ENCODE measurements around the gene DNAI2.

Gene DNAI2

DNA sequence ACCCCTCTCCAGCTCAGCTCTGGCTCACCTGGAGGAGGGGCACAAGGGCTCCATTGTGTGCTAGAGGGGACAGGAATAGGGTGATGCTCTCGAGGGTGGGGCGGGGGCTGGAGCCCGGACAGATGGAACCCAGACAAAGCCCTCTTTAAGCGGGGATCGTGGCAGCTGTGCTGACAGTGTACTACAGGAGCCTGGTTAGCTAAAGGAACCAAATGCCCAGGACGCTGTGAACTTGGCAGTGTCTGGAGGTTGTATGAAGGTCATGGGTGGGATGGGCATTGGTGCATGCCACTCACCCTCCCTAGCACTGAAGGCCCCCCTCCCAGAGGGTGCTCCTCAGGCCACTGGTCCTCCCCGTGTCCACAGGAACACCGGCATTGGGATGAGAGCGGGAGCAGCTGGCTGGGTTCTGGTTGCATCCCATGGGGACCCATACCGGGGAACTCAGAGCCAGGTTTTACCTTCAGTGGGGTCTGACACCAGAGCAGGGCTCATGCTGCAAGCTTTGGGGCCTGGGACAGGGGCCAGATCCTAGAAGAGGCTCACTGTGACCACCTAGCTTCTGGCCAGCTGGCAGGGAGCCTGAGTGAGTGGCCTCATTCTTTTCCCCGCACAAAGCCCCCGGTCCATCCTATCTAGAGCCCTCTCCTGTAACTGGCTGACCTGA, 63.9 kb downstream of the DNAI2 start:
- peak in 41 of 51 donors; percentile 10 to 84 (median 62) for DNase-seq

DNA sequence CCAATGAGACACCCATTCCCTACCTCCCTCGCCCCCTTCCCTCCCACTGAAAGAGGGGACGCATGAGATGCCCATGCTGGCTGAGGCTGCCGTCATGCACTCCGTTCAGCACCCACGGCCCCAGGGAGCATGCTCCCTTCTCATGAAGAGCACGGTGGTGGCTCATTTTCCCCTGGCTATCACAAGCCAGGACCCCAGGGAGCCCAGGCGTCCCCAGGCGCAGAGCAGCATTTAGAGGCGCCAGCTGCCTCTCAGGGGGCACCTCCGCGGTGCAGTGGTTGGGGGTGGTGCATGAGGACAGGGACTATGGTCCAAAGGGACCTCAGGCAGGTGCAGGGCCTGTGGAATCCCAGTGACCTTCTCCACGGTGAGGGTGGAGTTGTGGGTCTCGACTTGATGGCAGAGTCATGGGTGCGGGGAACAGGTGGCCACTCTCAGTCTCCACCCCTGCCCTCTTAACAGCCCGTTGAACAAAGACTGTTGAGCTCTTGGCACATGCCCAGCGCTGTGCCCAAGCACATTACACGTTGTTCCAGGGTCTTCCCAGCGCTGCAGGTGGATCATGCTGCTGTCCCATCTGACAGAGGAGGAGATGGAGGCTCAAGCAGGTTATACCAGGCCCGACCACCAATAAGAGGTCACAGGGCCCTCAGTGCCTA, 65.6 kb downstream of the DNAI2 start:
- peak in 2 of 51 donors; percentile 23 to 36 for DNase-seq

DNA sequence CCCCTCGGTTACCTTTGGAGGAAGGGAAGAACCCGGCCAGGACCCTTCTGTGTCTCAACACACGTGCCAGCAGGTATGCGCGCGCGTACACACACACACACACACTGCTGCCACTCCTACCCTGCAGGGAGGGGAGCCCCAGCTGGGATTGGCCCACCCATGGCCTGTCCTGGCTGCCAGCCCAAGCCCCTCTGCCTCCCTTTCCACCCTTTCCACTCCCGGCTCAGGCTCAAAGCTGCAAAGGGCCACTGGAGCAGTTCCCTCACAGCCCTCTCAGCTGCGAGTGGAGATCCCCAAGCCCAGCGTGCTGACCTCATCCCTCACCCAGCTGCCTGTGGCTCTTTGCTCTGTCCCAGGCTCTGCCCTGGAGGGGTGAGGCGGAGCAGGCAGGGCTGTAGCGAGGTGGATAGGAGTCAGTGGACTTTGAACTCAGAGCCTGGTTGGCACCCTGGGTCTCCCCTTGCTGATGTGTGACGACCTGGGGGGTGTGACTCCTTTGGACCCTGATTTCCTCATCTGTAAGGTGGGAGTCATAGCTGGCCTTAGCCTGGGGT, 66.5 kb downstream of the DNAI2 start:
- DNase-seq: peak in 30 of 51 donors; percentile 6 to 76 (median 34)

DNA sequence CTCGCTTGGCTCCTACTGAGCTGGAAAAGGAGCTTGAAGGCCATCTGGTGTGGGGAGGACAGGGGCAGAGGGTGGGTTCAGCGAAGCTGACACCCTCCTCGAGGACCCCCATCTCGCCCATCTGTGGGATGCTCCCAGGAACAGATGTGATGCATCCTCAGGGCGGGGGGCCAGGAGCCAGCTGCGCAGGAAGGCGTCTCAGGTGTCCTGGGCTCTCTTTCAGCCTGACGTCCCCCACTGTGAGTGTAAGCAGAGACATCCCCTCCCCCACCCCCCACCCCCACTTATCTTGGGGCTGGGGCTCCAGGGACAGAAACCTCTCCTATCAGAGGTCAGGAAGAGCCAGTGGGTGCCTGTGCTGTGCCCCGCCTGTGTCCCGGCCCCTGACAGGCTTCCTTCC, 68.2 kb downstream of the DNAI2 start:
- no peak for DNase-seq

DNA sequence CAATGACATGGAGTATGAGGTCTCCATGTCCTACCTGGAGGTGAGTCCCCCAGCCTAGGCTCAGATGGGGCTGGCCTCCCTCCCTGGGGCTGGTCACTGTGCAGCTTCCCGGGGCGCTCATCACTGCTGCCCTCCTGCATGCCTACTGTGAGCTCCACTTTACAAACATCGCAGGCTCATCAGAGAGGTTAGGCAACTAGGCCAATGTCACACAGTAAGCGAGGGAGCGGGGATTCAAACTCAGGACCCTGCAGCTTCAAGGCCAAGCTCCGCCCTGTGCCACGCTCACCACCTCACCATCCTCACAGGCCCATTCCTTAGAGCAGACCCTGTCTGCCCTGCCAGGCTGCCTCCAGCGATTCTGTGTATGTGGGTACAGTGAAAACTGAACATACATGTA, 69.1 kb downstream of the DNAI2 start:
- DNase-seq: no peak

DNA sequence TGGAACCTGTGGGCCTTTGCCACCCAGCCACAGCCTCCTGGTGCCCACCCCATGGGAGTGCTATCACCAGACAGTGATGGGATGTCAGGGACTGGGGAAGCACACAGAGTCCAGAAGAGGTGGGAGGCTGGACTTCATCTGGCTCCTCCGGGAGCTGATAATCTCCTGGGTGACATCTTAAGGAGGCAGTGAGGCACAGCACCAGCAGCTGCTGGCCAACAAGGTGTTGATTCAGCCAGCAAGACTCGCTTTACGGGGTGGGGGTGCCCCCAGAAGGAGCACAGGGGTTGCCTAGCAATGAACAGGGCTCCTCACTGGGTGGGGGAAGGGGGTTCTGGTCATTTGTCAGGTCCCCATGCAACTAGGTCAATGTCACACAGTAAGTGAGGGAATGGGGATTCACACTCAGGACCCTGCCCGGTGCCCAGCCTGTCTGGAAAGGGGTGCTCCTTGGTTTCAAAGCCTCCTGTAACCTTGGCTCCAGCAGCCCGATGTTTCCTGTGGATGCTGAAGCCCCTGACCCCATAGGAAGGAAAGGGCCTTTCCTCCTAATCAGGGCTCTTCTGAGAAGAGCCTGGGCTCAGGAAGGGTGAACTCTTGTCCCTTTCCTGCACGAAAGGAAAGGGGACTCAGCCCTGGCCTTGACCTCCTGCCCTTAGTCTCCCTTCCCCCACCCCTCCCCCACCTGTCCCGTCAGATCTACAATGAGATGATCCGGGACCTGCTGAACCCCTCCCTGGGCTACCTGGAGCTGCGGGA, 69.7 kb downstream of the DNAI2 start:
- no peak for DNase-seq

DNA sequence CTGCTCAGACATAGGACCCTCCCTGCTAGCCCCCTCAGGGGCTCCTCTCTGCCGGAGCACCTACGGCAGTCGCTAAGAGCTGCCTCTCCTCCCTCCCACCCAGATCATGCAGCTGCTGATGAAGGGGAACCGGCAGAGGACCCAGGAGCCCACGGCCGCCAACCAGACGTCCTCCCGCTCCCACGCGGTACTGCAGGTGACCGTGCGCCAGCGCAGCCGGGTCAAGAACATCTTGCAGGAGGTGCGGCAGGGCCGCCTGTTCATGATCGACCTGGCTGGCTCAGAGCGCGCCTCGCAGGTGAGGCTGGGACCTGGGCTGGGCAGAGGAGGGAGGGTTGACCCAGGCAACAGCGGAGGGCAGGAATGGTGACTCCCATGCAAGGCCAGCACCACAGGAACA, 70.6 kb downstream of the DNAI2 start:
- DNase-seq: no peak

DNA sequence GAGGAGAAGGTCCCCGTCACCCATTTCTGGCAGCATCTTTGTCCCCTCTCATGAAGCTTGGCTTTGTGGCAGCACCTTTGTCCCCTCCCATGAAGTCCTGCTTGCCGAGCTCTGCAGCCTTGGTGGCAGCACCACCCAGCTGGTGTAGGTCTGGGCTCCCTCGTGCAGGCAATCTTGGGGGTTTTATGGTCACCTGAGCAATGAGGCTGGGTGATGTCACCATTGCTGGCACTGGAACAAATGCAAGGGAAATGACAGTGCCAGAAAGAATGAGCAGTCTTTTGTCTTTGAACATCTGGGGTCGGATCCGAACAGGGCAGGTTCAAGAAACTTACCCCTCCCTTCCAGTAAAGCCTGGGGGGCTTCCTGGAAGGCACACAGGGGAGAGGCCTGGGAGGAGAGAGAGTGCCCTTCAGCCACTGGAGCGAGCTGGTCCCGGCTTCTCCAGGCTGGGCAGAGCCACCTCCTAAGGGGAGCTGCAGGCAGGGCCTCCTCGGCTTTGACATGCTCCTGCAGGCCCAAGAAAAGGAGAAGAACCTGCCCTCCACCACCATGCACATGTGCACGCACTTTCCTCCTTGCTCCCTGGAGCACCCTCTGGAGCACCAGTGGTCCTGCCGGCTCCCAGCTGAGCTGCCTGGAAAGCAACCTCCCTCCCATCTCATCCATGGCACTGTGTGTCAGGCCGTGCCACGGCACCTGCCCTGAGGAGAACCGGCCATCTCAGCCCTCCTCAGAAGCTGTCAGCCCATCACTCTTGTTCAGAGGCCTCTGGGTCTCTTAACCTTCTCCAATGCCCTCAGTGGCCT, 71.6 kb downstream of the DNAI2 start:
- peak in 1 of 51 donors; percentile 14 for DNase-seq

DNA sequence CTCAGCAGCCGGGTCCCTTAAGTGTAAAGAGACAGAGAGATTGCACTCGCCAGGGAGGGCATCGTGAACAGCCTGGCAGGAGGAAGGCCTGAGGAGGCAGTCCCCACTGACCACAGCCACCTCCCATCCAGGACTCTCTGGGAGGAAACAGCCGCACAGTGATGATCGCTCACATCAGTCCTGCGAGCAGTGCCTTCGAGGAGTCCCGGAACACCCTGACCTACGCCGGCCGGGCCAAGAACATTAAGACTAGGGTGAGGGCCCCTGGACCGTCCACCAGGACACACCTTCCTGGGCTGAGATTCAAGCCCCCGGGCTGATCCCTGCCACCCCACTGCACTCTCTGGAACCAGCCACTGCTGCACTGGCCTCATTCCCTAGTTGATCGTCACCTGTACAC, 73.6 kb downstream of the DNAI2 start:
- no peak for DNase-seq

DNA sequence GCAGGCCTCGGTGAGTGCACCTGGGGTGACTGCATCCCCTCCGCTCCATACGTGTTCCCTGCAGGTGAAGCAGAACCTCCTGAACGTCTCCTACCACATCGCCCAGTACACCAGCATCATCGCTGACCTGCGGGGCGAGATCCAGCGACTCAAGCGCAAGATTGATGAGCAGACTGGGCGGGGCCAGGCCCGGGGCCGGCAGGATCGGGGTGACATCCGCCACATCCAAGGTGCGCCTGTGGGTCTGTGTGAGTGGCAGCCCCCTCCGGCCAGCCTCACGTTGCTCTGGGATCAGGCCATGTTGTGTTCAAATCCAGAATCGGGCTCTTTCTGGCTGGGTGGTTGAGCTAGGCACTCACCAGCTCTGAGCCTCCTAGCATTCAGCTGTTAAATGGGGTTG, 75.1 kb downstream of the DNAI2 start:
- DNase-seq: no peak

DNA sequence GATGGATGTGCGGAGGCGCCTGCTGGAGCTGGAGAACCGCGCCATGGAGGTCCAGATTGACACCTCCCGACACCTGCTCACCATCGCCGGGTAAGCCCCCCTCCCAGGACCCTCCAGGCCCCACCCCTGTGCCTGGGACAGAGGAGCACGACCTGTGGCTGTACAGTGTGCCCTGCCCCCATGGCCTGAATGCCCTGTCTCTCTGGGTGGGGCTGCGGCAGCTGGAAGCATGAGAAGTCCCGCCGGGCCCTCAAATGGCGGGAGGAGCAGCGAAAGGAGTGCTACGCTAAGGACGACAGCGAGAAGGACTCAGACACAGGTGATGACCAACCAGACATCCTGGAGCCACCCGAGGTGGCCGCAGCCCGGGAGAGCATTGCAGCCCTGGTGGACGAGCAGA, 76.5 kb downstream of the DNAI2 start:
- DNase-seq: no peak

DNA sequence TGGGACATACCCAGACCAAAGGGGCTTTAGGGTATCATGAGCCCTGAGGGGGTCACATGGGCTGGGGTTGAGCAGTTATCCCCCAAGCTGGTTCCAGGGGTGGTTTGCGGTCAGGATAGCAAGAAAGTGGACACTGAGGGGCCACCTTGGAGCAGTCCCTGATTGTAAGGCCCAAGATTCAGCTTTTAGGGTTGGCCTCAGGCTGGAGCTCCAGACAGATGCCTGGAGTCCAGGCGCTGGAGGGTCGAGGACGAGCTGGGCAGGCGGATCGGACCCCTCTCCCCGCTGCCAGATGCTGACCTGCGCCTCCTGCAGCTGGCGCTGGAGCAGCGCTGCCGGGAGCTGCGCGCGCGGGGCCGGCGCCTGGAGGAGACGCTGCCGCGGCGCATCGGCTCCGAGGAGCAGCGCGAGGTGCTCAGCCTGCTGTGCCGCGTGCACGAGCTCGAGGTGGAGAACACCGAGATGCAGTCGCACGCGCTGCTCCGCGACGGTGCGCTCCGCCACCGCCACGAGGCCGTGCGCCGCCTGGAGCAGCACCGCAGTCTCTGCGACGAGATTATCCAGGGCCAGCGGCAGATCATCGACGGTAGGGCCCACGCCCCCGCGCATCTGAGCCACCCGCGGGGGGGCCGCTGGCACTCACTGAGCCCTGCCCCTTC, 77.6 kb downstream of the DNAI2 start:
- DNase-seq: no peak

DNA sequence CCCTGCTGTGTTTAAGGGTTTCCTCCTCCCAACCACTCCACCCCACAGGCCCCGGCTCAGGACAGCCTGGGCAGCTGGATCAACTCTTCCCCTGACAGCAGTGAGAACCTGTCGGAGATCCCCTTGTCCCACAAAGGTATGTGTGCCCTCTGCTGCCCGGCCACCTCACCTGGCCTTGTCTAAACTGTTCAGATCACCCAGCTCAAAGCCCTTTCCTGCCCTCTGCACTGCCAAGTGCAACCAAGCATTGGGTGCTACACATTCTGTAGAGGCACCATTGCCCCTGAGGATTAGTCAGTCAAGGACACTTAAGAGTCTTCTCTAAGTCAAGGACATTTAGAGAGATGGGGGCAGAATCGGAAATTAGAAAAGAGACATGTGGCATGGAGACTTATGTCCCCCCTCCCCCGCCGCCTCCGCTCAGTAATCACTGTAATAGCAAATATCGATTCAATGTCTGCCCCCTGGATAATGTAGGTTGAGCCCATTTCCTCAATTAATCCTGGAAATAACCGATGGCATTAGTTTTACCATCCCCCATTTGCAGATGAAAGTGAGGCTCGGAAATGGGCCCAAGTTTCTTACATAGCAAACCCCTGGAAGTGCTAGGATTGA, 79.5 kb downstream of the DNAI2 start:
- no peak for DNase-seq

DNA sequence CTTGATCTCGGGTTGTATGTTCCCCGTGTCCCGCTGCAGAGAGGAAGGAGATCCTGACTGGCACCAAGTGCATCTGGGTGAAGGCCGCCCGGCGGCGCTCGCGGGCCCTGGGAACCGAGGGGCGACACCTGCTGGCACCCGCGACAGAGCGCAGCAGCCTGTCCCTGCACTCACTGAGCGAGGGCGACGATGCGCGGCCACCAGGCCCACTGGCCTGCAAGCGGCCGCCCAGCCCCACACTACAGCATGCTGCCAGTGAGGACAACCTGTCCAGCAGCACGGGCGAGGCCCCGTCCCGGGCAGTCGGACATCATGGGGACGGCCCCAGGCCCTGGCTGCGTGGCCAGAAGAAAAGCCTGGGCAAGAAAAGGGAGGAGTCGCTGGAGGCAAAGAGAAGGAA, 80.1 kb downstream of the DNAI2 start:
- DNase-seq: peak in 21 of 51 donors; percentile 7 to 60 (median 27)

DNA sequence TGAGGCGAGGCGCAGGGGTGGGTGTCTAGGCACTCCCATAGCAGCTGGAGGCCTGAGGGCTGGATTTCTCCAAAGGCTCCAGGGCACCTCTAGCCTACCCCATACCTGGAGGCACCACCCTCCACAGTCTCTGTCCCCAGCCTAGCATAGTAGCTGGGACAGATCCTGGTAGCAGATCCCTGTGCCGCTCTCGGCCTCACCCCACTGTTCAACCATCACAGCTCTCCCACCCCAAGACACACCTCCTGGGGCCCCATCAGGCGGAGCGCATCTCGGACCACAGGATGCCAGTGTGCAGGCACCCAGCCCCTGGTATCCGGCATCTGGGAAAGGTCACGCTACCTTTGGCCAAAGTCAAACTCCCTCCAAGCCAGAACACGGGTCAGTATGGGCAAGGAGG, 80.5 kb downstream of the DNAI2 start:
- DNase-seq: no peak

DNA sequence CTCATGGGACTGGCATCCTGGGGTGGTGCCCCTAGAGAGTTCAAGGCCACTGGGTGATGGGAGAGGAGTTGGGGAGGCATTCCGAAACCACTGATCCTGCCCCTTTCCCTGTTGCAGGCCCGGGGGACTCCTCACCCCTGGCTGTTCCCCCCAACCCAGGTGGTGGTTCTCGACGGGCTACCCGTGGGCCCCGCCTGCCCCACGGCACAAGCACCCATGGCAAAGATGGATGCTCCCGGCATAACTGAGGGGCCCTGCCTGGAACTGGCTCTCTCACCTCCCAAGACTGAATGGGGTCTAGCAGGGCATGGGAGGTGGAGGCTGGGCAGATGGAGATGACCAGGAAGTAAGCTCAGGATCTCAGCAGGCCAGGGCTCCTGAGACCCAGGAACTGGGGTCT, 81.0 kb downstream of the DNAI2 start:
- no peak for DNase-seq

DNA sequence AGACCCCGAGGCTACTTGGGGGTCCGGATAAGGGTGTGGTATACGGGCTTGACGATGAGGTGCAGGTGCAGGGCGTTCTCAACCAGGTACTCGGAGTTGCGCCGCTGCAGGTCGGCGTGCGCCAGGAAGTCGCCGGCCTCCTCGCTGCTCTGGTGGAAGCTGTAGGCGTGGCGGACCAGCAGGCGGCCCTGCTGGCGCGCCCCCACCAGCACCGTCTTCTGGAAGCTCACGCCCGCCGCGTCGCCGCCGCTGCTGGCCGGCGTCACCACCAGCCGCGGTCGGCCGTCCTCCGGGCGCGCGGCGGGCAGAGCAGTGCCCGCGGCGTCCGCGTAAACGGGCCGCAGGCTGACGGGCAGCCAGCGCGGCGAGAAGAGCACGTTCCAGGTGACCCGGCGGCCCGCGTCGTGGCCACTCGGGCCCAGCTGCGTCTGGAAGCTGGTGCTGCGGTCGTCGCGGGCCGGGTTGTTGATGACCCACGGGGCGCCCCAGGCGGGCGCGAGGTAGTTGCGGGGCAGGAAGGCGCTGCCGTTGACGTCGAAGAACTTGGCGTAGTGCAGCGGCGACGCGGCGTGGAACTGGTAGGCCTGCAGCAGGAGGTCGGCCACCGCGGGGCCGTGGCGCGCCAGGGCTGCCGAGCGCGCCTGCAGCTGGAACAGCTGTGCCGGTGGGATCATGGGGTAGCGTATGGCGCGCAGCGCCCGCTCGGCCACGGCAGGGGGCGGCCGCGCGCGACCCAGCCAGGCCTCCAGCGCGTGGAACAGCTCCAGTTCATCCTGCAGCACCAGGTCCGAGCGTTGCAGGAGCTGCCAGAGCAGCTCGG, 82.8 kb downstream of the DNAI2 start:
- no peak for DNase-seq

DNA sequence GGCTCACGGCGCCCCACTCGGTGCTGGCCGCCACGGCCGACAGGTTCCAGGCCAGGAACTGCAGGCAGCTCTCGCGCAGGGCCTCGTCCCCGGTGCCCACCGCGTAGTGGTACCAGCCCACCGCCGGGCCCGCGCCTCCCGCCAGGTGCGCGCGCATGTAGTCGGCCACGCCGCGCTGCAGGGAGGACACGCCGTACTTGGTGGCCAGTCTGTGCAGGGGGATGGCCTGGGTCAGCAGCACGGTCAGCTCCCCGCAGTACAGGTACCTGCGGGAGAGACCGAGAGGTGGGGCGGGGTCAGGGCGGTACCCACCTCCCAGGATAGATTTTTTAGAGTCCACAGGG, 83.4 kb downstream of the DNAI2 start:
- no peak for DNase-seq

DNA sequence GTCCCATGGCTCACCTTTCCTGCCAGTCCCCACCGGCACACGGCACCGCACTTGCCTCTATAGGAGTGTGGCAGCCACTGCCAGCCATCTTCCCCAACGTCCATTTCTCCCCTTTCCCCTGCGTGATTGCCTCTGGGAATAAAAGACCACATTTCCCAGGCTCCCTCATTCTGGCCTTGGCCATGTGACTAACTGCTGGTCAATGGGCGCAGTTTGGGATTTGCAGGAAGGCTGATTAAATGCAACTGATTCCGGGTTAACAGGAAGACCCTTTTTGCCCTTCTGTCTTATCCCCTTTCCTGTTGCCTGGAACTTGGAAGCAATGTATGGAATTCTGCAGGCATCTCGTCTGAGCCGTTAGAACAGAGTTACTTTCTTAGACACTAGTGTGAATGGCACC, 84.7 kb downstream of the DNAI2 start:
- no peak for DNase-seq

DNA sequence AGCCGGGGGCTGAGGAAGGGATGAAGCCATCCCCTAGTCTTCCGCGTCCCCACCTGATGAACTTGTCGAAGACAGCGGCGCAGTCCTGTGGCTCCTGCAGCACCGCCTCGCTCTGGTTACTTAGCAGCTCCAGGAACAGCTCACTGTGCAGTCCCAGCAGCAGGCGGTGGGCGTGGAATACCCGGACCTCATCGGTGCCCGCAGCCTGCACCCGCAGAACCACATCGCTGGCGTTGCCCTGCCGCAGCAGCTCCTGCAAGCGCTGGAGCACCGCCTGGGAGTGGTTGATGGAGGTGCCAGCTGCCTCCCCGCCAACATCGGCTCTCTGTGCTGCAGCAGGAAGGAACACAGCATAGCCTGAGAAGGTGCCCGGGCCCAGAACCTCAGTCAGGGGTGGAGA, 85.9 kb downstream of the DNAI2 start:
- DNase-seq: no peak

Data from hypothalamus (tissue), 51 donors.